NCI-H146 treated with DMSO at 0.1 percent for 48 hours (cell line): ENCODE data around the gene LARGE2.

Experiments used
- DNase-seq: peaks from one replicate; lab custom pipeline; 2025; ENCODE audit not compliant: unreplicated experiment; lab: John Stamatoyannopoulos, UW

Gene LARGE2

DNA sequence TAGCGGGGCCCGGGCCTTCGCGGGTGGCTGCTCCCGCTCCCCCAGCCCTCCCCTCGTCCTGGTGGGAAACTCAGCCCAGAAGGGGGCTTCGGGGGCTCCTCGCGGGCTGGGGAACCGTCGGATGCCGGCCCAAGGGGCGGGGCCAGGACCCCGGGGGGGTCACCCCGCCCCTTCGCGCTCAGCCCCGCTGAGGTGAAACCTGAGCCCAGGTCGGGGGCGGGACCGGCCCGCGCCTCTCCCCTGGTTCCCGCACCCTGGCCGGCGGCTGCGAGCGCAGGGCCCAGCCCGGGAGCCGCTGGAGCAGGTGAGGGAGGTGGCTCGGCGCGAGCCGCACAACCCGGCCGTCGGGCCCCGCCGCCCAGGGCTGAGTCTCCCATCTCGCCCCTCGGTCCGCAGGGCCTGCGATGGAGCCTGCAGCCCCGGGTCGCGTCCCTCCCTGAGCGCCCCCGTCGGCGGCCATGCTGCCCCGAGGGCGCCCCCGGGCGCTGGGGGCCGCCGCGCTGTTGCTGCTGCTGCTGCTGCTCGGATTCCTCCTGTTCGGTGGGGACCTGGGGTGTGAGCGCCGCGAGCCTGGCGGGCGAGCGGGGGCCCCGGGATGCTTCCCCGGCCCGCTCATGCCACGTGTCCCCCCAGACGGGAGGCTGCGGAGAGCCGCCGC, at the start of gene LARGE2:
LARGE2 (plus strand) TSS at position 232 of the 658 bp plus-strand sequence; CDS start at position 459, 227 bp downstream.
- DNase-seq = peak; percentile 55

DNA sequence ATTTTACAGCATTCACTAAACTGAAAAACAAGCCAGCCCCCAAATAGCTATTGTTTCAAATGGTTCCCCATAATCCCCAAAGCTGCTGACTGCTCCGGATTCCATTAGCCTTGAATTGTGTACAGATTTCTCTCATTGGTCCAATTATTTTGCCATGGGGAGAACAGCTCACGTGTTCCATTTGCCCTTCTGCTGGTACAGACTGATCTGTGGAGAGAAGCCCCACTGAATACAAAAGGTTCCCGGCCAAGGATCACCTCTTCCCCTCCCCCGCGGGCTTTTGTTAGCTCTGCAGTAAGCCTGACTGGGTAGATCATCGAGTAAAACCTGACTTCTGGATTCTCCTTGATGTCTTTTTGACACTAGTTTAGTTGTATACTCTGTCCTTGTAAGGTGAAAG, 46.1 kb upstream of the LARGE2 start:
- no peak for DNase-seq

DNA sequence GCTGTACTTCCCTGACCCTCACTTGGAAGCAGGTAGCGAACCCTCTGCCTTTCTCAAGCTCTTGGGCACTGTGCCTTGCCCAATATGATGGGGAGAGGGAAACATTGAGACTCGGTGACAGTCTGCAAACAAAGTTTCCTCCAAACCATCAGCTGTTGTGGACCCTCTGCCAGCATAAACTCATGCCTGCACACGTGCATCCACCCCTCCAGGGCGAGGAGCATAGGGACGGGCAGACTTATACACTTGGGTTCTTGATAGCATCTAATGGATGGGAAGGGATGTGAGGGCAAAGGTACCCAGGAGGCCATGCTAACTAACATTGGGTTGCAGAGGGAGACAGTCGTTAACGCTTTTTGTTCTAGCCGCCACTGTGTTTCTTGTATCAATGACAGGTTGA, 45.2 kb upstream of the LARGE2 start:
- DNase-seq = no peak

DNA sequence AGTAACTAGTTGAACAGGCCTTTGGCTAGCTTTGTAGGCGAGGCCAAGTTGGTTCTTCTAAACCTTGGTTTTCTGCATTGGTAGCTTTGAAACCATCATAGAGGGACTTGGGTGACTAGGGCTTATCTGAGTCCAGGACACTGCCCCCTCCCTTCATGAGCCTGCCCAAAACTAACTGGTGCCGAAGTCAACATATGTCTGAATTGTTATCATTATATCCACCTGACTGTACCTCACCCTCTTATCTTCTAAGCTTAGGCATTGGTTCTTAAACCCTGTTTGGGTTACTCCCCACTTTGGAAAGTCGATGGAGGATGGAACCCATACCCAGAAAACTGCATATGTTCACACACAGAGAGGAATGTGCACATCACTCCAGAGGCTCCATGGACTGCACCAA, 44.6 kb upstream of the LARGE2 start:
- no peak for DNase-seq

DNA sequence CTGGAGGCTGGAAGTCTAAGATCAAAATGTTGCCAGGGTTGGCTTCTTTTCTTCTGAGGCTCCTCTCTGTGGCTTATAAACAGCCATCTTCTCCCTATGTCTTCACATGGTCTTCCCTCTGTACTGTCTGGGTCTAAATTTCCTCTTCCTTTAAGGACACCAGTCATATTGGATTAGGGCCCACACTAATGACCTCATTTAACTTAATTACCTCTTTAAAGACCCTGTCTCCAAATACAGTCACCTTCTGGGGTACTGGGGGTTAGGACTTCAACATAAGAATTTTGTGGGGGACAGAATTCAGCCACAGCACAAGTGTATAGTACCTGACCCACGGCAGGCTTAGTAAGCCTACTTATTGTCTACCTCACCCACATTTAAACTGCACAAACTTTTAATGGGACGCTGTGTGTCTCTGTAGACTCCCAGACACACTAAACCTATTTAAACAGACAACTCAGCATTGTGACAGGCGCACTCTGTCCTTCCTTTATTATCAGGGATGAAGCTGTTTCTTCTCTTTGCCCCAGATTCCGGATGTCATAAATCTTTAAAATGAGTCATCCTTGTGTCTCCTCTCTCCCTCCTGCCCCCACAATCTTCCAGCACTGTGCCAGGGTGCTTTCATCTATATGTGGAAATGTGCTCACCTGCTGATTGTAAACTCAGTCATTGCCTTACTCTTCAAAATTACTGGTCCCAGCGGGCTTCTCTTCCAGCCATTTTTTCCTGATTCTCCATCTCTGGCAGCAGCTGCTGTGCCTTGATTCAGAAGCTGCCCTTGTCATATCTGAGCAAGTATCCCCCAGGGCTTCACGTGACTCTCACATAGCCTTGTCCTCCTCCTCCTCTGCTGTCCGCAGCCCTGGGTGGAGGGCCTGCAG, 42.4 kb upstream of the LARGE2 start:
- no peak for DNase-seq

DNA sequence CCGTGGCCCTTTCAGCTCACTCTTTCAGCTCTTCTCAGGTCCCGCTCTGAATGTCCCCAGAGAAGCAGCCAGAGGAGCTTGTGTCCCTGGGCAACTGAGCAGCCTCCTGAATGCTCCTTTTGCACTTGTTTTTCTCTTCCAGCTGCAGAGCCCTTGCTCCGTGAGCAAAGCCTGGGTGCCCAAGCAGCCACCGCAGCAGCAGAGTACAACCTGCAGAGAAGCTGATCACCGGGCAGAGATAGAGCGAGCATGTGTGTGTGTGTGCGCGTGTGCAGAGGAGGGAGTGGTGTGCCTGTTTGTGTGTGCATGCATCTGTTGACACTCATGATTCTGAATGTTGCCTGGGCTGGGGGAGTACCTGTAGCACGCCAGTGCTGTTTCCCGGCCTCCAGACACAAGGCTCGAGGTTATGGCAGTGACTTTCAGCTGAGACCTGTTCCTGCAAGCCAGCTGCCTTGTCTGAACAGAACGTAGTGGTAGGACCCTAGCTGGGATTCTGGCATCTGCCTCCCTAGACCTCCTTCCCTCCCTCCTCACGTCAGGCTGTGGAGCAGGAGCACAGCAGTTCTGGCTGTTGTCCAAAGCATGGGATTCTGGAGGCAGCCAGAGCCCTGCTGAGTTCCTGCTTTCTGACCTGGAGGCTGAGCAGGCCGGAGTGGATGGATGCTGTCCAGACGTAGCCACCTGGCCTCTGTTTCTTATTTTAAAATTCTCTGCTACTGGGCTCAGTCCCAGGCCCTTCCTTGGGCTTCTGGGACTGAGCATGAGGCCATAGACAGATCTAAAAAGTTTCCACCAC, 41.5 kb upstream of the LARGE2 start:
- no peak for DNase-seq

DNA sequence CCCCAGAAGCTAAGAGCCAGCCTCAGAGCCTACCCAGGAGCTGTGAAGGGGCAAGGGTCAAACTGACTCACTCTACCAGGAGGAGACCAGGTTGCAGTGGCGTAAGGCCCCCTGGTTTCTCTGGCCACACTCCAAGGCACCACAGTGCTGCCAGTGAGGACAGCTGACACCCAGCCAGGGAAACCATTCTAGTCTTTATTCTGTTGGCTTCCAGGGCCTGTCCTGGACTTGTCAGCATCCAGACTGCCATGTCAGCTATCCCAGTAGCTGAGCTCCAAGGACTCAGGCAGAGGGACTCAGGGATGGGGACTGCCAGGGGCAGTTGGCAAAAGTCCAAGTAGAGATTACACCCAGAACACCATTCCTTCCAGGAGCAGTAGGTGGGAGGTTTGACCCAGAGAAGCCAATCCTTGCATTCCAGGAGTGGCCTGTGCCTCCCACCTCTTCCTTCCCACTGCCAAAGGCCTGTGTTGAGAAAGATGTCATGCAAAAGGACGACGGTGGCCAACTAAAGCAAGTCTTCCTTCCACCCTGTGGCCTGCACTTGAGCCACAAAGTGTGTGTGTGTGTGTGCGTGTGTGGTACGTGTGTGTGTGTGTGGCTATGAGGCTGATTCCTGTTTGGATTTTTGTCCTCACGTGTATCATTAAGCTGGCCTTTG, 40.6 kb upstream of the LARGE2 start:
- no peak for DNase-seq

DNA sequence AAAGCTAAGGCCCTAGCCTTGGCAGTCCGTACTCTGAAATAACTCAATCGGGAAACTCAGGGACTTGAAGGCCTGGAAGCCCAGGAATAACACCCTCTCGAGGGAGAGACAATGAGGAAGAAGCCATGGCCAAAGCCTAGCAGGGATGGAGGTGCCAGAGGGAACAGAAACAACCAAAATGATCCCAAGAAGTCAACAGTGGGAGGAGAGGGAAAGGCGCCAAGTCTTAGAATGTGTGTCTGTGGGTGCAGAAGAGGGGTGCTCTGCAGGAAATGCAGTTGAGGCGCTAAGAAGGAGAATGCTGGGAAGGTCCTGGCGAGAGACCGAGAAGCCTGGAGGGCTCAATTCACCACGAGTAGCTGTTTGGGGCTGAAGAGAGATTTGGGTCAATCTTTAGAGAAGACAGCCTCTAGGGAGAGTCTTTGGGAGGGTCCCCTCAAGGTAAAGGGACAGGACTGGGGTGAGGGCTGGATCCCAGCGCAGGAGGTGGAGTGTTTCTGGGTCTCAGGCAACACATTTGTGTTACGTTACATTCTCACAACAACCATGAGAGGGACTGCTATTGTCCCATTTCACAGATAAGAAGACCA, 37.8 kb upstream of the LARGE2 start:
- DNase-seq = no peak

DNA sequence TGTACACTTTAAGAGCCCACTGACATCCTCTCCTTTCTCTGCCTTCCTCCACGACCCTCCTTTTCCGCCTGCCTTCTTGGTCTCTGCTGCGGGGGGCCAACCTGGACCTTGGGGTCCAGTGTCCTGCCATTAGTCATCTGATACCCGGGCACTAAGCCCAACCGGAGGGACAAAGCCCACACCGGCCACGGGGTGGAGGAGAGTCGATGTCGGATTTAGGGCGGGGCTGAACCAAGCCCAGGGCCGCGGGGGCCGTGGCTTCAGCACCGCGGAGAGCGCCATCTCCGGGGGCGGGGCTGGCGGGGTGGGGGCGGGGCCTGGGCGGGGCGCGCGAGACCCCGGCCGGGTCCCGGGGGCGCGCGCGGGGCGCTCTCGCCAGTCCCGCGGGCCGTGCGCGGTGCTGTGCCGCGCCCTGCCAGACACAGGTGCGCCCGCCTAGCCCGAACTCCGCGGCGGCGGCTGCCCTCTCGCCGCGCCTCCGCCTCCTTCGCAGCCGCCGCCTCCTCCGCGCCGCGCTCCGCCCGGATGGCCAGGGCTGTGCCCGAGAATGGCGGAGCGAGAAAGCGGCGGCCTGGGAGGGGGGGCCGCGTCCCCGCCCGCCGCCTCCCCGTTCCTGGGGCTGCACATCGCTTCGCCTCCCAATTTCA, 37.1 kb upstream of the LARGE2 start, which contains the start of gene MAPK8IP1:
MAPK8IP1 (plus strand) TSS at position 378 of the 647 bp plus-strand sequence; CDS start at position 548, 170 bp downstream.
- peak; percentile 64 for DNase-seq

DNA sequence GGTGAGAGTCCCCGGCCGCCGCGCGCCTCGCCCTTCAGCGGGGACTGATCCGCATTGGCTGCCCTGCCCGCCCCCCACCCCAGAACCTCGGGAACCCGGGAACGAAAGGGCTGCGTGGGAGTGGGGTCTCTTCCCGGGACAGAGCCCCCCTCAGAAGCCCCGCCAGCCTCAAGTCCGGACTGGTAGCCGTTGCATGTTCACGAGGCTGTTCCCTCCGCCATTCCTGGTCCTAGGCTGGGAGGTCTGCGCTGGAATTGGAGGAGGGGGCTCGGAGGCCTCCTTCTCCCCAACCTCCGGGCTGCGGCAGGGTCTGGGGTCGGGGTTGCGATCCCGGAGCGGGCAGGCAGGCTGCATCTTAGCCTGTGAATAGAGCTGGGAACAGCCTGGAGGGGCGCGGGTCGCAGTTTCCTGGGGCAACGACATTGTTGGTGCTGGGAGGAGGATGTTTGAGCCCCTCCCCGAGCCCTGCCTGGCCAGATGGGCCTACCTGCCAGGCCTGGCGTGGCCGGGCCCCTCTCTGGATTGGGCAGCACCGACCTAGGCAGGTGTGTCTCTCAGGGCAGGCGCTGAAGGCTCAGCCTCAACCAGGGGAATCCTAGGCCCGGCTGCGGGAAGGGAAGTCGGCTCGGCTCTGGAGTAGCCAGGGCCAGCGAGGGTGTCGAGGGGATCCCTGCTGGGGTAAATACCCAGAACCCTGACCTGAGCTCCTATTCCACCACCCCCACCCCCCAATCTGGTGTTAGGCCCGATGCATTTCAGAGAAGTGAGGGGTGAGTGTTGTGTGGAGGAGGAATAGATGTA, 36.3 kb upstream of the LARGE2 start:
- DNase-seq = peak; percentile 13

DNA sequence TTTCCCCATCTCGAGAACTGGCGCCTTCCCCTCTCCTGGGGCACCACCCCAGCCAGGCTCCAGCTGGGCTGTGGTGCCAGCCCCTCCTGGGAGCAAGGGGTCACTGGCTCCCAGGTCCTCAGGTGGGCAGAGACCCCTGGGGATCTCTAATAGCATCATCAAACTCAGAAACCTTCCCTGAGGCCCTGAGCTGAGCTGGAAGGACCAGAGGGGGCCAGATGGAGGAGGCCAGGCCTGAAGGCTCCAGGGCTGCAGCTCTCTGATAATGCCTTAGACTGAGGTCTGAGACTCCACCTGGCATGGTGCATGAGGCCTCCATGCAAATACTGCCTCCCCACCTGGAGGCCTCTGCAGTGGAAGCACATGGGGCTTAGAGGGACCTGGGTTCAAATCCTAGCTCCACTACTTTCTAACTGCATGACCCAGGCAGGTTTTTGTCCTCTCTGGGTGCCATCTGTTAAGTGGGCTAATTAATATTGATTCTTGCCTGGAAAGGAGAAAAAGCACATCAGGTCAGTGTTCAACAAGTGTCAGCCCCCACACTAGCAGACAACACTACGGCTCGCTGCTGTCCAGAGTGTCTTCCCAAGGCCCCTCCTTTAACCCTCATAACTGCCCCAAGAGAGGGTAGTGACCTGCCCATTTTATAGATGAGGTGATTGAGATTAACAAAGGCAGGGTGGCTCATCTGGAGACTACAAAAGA, 35.5 kb upstream of the LARGE2 start:
- DNase-seq = no peak

DNA sequence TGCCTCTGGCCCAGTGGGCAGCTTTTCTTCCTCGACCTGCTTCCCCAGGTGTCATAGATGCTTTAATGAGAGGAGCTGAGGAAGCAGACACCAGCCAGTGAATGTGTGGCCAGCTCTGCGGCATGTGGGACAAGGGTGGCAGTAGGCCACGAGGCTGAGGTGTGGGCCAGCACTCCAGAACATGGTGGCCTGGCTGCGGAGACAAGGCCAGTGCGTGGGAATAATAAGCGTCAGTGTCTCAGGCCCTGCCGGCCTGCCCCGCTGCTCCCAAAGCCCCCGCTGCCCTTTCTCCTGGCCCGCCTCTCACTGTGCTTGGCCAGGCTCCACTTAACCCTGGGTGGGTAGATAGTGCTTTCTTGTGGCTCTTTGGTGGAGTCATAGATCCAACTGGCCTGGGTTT, 34.9 kb upstream of the LARGE2 start:
- no peak for DNase-seq

DNA sequence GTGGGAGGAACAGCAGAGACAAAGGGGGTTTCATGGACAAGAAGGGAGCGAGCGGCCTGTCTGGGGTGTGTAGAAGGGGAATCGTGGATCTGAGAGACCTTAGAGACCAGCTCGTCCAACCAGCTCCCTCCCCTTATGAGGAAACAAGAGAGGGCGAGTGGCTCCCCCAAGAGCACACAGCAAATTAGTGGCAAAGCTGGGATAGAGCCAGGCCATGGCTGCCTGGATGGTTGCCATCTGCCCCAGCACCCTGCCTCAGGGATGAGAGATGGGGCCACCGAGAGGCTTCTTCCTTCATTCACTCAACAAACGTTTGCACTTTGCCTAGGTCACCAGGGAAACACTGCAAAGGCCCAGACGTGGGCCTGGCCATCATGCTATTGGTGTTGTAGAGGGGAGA, 32.9 kb upstream of the LARGE2 start:
- no peak for DNase-seq

DNA sequence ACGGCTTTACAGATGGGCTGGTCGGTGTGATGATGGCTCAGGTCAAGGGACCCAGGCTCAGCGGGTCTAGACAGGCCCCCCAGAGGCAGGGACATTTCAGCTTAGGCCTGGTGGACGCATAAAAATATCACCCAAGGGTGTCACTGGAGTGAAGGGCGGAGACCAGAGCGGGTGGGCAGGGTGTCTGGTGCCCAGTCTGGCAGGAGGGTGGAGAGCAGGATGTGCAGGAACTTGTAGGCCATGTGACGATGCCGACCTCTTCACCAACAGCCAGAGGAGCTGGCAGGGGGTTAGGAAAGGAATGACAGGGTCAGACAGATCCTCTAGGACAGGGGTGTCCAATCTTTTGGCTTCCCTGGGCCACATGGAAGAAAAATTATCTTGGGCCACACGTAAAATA, 32.5 kb upstream of the LARGE2 start:
- DNase-seq = no peak

DNA sequence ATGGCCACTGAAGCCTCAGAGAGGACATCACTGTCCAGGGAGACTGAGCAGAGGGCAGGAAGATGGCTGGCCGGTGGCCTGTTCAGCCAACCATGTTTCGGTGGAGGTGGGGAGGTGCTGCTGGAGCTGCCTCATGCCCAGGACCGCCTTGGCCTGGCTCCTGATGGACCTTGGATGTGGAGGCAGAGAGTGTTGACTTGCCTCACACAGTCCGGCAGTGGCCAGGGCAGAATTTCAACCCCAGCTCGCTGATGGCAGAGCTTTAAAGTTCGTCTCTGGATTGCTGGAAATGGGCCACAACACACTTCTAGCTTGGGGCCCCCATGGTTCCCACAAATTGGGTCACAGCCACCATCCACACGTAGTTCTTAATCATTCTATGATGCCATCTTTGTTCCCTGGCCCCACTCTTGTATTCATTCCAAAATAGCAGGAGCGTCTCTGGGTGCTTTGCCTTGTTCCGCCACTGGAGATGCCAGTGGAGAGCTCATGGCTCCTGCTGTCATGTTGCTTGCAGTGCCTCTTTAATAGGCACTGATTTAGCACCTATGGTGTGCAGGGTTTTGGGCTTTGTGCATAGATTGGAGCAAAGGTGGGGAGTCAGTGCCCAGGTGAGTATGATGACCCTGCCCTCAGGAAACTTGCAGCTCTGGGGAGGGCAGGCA, 31.4 kb upstream of the LARGE2 start:
- no peak for DNase-seq

DNA sequence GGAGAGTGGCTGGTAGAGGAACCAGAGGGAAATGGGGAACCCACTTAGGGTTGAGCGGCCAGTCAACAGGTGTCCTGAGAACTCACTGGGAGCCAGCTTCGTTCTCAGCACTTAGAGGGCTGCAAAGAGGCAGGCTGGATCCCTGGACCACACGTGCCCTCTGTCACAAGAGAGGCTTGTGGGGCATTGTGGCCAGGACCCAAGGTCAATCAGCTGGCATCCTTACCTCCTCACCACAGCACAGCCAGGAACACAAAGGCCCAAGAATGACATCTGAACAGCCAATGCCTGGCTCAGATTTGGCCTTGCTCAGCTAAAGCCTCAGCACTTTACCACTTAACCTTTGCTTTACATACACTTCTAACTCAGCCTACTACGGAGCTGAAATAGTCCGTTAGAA, 29.6 kb upstream of the LARGE2 start:
- no peak for DNase-seq

DNA sequence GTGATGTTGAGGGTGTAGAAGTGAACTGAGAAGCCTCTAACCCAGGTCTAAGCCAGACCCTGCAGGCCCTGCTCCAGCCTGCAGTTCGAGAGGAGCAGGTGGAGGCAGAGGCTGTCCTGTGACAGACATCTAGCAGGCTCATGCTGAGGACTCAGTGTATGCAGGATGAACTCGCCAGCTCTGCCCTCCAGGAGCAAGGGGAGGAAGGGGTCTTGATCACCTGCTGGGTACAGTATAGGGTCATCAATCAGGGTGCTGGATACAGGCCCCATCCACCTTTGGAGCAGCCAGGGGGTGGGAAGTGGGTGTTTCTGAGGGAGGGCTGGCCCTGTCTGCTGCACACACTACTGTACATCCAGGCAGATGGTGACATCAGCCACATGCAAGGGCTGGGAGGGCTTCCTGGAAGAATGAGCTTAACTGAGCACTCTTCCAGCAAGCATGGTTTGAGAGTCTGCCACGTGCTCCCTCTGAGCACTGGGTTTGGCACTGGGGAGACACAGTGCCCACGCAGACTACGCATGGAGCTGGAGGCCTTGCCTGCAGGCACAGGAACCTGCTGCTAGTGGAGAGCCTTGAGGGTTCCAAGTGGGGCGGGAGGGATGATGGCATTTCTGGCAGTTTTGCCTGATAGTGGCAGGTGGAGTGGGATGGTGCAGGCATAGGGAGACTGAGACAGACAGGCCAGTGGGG, 27.8 kb upstream of the LARGE2 start:
- DNase-seq = no peak
